SW480 (cell line): ENCODE measurements around the gene PTBP3.
"Not testable (repeated sequence)": the region's sequence is repeated elsewhere in the genome, so short reads cannot be mapped to it uniquely, and the experiment has no call there.

Experiments
- DNase-seq: peaks from one replicate; pipeline ENCODE4 v3.0.0-alpha.2; 2016; ENCODE audit warnings: low spot score

PTBP3 gene

DNA sequence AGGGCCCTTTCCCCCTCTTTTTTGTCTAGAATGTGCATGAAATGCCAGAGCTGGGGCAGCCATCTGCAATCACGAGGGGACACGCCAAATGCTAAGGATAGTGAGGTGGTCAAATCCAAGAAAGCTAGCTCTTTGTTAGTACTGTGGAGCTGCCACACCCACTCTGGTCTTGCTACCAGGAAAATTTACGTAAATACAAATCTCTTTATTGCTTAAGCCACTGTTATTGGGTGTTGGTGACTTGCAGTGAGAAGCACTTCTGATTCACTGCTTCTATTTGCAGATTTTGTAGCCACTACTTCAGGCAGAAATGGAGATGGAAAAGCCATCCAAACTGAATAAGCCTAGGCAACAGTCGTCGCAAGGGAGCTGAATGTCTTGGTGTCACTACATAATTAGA is 132.7 kb downstream of the PTBP3 start:
- DNase-seq, result no peak

DNA sequence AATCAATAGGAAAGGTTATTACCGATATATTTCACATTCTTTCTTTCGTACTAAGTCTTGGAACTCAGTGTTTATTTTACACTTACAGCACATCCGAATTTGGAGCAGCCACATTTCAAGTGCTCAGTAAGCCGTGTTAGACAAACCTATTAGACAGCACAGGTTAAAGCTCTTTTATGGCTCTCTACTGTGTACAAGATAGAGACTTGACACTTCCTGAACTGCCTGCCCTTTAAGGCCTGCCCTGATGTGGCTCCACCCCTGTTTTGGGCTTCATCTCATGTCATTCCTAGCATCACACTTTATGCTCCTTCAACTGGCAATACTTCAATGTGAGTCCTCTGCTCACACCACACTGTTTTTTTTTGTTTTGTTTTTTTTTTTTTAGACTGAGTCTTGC is 134.8 kb downstream of the PTBP3 start:
- DNase-seq, result no peak

DNA sequence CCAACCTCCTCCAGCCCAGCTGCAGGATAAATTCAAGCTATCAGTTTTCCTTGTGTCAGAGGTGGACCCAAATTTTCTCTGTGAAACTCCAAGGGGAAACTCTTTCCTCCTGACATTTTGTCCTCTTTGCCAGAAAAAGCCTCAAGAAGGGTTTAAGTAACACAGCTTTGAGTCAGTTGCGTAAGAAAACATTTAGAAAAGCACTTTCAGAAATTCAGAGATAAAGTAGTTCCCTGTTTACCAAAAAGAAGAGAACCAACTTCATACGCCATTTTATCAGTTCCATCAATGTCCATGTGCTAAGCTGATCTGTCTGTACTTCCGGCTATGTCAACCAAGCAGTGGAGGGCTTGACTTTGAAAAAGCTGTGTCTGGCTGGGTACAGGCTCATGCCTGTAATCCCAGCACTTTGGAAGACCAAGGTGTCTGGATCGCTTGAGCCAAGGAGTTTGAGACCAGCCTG is 138.4 kb downstream of the PTBP3 start:
- no peak for DNase-seq

GRCh38 chr9:112193572-112194288 is 139.7 kb downstream of the PTBP3 start:
- no peak for DNase-seq

DNA sequence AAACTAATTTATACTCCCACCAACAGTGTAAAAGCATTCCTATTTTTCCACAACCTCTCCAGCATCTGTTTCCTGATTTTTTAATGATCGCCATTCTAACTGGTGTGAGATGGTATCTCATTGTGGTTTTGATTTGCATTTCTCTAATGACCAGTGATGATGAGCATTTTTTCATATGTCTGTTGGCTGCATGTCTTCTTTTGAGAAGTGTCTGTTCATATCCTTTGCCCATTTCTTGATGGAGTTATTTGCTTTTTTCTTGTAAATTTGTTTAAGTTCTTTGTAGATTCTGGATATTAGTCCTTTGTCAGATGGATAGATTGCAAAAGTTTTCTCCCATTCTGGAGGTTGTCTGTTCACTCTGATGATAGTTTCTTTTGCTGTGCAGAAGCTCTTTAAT is 143.1 kb downstream of the PTBP3 start:
- DNase-seq, result not testable (repeated sequence)

GRCh38 chr9:112188884-112189283 is 144.5 kb downstream of the PTBP3 start:
- DNase-seq, result no peak

- no peak for DNase-seq
These were observed 146.0 kb downstream of the PTBP3 start for GRCh38 chr9:112187404-112187803.

- no peak for DNase-seq
These were observed 146.7 kb downstream of the PTBP3 start for GRCh38 chr9:112186695-112187094.

DNA sequence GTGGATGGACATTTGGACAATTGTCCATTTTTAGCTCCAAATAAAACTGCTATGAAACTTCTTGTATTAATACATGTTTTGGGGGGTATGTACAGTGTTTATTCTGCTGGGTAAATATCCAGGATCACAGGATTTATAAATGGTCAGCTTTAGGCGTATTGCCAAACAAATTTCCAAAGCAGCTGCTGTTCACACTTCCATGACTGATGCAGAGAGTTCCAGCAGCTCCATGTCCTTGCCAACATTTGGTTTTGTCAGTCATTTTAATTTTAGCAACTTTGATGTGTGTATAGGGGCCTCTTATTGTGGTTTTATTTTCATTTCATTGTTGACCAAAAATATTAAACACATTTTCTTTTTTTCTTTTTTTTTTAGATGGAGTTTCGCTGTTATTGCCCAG is 148.5 kb downstream of the PTBP3 start:
- no peak for DNase-seq

DNA sequence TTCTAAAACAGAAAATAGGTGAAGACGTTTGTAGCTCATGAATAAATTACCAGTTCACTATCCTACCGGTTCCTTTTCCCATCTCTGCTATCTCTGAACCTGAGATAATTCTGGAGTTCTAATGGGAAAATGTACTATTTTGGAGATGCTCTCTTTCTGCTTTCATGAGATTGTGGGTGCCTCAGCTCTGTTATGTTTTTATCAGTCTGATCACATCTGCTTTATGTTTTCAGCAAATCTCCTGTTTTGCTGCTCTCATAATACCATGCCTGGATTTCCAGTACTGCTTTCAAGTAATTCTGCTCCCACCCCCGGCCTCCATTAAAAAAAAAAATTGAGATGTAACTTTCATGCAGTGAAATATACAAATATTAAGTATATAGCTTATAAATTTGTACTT is 149.2 kb downstream of the PTBP3 start:
- no peak for DNase-seq

- DNase-seq, result peak; percentile 73
These were observed 153.0 kb downstream of the PTBP3 start for GRCh38 chr9:112180387-112180881.

GRCh38 chr9:112179816-112180215 is 153.6 kb downstream of the PTBP3 start:
- no peak for DNase-seq

- DNase-seq, result no peak
These were observed 156.9 kb downstream of the PTBP3 start for GRCh38 chr9:112176524-112176923.

GRCh38 chr9:112175796-112176315 is 157.6 kb downstream of the PTBP3 start:
- DNase-seq, result peak; percentile 8

DNA sequence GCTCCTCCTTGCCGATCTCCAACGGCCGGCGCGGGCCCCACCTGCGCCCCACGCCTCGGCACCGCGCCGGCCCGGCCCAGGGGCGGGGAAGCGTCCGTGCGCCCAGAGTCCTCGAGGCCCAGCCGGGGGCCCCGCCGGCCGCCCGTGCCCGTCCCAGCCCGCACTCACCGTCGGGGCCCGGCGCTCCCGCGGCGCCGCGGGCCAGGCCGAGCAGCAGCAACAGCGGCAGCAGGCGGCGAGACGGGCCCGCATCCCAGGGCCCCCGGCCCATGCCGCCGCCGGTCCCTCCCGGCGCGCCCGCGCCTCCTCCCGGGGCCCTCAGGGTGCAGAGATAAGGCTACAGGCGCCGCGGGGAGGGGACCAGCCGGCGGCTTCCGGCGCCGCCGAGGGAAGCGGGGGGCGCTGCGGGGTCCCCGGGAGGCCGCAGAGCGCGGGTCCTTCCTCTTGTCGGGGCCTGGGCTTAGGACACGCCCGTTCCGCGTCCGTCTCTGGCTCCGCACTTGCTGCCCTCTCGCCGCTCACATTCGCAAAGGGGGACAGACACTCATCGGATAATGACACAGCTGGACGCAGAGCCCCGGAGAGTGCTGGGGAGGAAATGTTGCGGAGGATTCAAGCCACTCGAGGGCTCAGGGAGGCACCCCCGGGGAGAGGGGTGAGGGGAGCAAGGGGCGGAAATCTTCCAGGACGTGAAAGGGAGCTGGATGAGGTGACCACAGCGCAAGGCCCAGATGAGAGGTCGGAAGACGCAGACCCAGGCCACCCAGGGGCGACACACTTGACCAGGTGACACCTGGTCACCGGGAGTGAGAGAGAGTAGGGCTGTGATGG is 158.2 kb downstream of the PTBP3 start, which contains the start of gene SUSD1:
SUSD1 (minus strand) TSS at position 333 of the 831 bp plus-strand sequence; CDS start at position 271, 62 bp downstream.
- DNase-seq, result peak; percentile 13

DNA sequence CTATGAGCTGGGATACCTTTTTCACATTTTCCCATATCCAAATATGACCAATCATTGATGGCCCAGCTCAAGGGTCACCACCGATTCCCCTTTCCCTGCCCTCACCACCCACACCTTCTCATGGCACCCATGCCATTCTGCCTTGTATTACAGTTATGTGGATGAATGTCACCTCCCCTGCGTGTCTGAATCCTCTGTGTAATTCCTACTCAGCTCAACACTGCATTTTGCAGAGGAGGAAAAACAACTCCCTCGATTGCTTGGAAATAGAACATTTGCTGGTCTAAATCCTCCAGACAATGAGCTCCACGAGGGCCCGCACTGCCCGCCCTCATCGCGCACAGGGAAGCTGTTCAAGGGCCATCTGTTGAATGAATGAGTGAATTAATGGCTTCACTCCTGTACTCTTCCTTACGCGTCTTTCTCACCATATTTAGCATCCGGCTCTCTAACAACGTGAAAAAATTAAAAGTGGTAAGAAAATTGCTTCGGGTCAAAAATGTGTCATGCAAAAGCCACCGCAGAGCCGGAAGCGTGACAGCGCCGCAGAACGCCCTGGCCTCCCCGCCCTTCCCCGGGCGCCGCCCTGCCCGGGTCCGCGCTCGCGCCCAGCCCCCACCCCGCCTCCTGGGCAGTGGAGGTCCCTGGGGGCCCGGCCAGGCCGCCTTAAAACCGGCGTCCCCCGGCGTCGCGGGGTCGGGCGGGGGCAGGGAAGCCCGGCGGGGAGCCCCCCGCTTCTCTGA is 159.0 kb downstream of the PTBP3 start:
- DNase-seq, result peak; percentile 53

- DNase-seq, result no peak
These were observed 159.8 kb downstream of the PTBP3 start for GRCh38 chr9:112173489-112174221.

DNA sequence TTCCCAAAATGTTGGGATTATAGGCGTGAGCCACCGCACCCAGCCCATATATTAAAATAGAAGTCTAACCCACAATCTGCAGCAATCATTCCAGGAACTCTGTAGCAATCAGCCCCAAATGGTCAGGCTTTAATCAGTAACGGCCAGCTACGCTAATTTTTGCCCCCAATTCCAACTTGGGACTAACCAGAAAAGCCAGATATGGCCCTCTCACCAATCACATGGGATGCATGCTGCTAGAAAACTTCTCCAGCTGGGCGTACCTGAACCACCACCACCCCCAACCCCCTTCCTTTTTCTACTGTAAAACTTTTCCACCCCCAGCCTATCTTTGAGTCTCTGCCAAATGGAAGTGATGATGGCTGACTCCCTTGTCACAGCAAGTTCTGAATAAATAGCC is 162.5 kb downstream of the PTBP3 start:
- DNase-seq, result no peak

DNA sequence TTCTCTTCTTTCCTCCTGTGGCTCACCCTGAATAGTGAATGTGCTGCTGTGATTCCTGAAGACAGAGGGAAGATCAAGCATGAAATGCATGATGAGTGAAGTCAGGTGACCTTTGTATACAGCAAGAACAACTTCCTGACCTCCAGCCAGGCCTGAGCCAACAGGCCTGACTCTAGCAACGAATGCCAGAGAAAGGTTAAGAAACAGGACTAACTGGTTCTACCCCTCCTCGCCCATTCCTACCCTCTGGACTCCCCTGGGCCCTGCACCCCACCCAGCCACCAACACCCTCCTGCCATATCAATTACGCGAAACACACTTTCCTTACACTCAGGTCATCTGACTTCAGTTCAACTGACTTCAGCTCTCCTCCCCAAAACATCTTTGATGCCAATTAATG is 163.2 kb downstream of the PTBP3 start:
- no peak for DNase-seq

GRCh38 chr9:112169368-112169767 is 164.1 kb downstream of the PTBP3 start:
- peak; percentile 23 for DNase-seq

DNA sequence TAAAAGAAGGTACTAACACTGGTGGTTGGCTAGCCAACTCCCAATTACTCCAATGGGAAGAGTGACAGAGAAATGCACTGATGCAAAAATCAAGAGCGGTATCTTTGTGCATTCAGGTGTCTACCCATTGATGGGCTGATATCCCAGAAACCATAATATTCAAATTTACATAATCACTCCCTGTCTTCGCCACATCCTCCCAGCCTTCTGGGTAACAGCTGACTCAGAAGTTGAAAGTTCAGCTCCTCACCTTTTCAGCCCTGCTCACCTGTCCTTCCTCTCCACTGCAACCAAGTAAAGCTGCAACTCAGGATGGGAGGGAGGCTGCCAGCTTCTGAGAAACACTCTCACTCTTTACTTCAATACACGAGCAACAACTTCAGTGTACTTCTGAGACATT is 165.2 kb downstream of the PTBP3 start:
- peak; percentile 25 for DNase-seq
